ENCODE results near the gene FUT6.
A peak's percentile ranks its signal among the peaks of the same experiment; 100 is the strongest.
"Not testable (repeated sequence)": the region's sequence is repeated elsewhere in the genome, so short reads cannot be mapped to it uniquely, and the experiment has no call there.

Gene FUT6

DNA sequence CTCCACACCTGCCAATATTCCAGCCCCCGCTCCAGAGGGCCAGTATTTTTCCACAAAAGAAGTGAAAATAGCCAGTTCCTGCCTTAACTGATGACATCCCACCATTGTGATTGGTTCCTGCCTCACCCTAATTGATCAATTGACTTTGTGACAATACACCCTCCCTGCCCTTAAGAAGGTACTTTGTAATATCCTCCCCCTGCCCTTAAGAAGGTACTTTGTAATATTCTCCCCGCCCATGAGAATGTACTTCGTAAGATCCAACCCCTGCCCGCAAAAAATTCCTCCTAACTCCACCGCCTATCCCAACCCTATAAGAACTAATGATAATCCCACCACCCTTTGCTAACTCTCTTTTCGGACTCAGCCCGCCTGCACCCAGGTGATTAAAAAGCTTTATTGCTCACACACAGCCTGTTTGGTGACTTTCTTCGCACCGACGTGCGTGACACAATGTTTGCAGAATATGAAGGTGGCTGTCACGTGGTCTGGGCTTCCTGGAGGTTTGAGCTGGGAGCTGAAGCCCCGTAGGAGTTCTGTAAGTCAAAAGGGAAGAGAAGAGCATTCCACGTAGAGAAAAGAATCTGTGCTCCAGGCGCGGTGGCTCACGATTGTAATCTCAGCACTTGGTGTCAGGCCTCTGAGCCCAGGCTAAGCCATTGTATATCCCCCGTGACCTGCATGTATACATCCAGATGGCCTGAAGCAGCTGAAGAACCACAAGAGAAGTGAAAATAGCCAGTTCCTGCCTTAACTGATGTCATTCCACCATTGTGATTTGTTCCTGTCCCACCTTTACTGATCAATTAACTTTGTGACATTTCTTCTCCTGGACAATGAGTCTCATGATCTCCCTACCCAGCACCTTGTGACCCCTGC is 17.9 kb upstream of the FUT6 start:
- no peak for DNase-seq

DNA sequence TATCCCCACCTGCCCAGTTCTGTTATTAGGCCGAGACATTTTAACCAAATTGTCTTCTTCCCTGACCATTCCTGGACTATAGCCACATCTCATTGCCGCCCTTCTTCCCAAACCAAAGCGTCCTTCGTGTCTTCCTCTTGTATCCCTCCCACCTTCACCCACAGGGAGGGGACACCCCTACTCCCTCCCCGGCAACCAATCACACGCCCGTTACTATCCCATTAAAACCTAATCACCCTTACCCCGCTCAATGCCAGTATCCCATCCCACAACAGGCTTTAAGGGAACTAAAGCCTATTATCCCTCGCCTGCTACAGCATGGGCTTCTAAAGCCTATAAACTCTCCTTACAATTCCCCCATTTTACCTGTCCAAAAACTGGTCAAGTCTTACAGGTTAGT is 15.6 kb upstream of the FUT6 start:
- not testable (repeated sequence) for DNase-seq

DNA sequence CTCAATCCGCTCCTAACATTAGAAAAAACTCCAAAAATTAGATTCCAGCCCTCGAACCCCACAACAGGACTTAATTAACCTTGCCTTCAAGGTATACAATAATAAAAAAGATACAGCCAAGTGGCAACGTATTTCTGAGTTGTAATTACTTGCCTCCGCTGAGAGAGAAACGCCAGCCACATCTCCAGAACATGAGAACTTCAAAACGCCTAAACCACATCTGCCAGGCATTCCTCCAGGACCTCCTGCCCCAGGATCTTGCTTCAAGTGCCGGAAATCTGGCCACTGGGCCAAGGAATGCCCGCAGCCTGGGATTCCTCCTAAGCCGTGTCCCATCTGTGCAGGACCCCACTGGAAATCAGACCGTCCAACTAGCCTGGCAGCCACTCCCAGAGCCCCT is 14.6 kb upstream of the FUT6 start:
- DNase-seq = not testable (repeated sequence)

DNA sequence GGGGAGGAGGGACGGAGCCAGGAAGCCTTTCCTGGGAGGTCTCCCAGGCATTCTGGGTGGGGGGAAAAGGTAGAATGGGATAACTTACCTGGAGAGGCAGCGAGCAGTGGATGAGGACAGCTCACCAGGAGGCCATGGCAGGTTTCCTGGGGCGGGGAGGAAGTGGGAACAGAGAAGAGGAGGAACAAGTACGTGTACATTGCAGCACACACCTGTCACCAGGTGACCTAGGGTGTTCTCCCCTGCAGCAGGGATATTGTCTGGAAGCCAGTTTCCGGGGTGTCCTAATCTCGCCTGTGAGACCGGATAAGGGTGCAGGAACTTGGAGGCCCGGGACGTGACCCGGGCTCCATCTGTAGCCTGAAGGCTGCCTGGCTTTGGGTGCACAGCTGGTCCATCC is 11.8 kb upstream of the FUT6 start, which contains the start of gene FUT3:
TSS of gene FUT3 (minus strand) at position 148 of the 400 bp plus-strand sequence.
- no peak for DNase-seq

DNA sequence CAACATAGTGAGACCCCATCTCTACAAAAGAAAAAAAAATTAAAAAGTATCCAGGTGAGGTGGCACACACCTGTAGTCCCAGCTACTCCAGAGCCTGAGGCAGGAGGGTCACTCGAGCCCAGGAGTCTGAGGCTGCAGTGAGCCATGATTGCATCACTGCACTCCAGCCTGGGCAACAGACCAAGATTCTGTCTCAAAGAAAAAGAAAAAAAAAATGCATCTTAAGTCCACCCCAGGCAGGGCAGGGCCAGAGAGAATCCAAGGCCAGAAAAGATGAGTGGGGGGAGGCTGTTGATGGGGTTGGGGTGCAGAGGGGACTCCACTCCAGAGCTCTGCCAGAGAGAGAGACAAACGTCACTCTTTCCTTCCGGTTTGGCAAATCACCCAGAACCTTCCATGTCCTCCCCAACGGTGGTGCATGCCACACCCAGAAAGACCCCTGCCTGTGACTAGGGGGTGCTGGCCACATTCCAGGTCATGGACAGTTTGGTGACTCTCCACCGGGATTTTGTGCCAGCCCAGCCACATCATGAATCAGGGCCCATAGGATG is 11.3 kb upstream of the FUT6 start:
- no peak for DNase-seq

DNA sequence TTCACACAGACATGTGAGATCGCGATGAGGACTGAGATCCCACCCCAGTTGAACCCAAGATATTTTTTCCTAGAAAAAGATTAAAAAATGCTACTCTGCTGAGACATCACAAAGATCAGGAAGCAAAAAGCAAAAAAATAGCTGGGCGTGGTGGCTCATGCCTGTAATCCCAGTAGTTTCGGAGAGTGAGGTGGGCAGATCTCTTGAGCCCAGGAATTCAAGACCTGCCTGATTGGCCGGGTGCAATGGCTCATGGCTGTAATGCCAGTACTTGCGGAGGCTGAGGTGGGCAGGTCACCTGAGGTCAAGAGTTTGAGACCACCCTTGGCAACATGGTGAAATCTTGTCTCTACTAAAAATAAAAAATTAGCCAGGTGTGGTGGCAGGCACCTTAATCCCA is 10.7 kb upstream of the FUT6 start:
- DNase-seq = no peak

DNA sequence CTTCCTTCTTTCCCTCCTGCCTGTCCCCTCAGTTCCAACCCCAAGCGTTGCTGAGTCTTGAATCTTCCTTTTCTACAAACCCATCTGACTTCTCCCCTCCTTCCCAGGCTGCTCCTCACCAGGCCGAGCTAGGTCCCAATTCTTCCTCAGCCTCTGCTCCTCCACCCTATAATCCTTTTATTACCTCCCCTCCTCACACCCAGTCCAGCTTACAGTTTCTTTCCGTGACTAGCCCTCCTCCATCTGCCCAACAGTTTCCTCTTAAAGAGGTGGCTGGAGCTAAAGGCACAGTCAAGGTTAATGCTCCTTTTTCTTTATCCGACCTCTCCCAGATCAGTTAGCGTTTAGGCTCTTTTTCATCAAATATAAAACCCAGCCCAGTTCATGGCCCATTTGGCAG is 9.1 kb upstream of the FUT6 start:
- DNase-seq = not testable (repeated sequence)

DNA sequence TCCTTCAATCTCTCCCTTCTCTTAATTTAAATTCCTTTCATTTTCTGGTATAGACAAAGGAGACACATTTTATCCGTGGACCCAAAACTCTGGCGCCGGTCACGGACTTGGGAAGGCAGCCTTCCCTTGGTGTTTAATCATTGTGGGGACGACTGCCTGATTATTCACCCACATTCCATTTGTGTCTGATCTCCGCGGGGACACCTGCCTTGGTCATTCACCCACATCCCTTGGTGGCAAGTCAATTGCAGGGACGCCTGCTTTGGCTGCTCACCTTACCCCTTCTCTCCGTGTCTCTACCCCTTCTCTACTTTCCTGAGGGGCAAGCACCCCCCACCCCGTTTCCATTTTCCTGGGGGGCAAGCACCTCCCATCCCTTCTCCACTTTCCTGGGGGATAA is 8.3 kb upstream of the FUT6 start:
- DNase-seq = not testable (repeated sequence)

DNA sequence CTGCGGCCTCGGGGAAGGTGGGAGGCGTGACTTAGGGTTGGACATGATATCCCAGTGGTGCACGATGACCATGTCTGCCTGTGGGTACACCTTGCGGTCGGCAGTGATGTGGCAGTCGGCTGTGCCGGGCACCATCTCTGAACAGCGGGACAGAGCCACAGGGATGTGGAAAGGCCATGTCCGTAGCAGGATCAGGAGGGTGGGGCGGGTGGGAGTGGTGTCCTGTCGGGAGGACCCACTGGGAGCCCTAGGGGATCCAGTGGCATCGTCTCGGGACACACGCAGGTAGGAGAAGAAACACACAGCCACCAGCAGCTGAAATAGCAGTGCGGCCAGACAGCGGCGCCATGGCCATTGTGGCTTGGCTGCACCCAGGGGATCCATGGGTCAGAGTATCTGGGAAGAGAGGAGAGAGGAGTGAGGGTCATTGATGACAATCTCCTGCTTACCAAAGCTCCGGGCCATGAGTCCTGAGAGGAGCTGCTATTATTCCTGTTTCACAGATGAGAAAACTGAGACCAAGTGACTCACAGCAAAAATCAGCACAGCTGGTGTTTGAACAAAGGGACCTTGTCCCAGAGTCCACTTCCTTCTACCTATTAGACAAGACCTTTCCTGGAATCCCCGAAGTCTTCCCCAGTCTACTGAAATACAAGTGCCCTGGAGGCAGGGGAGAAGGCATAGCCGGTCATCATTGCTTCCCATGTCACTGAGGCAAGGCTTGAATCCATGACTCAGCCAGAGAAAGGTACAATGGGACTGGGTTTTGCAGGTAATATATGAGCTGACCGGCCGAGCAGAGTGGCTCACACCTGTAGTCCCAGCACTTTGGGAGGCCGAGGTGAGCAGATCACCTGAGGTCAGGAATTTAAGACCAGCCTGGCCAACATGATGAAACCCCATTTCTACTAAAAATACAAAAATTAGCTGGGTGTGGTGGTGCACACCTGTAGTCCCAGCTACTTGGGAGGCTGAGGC is 5.2 kb upstream of the FUT6 start:
- no peak for DNase-seq

DNA sequence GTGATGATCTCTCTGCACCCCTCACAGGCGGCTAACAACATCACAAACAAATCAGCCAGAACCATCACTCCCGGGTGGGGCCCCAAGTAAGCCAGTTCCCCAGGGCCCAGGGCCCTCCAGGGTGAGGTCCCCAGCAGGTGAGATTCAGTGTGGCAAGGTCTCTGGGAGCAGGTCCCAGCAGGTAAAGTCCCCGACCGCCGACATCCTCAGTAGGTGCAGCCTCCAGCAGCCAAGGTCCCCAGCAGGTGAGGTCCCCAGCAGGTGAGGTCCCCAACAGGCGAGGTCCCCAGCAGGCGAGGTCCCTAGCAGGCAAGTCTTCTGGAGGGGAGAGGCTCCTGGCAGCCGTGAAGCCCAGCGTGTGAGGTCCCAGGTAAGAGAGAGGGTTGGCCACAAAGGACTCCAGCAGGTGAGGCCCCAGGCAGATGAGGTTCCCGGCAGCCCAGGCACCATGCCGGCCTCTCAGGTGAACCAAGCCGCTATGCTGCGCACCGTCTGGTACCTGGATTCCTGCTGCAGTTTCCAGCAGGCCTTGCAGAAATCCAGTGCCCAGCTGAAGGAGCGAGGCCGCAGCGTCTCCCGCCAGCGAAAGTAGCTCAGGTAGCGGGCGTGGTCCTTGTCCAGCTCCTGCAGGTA is 3.9 kb upstream of the FUT6 start:
- DNase-seq = no peak

DNA sequence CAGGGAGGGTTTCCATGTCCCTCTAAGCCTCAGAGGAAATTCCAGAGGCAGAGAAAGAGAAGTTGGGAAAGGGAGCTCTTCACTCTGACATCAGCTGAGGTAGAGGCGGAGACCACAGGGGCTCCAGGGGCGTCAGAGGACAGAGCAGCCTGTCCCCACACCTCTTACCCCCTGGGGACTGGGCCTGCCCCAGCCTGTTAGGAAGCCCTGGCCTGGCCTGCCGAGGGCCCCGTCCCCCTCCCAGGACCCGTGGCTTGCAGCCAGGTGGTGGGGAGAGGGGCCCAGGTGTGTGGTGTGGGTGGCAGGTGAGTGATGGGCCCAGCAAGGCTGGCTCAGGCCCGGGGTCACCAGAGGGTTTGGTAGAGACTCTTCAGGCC is 2.2 kb upstream of the FUT6 start:
- not testable (repeated sequence) for DNase-seq

DNA sequence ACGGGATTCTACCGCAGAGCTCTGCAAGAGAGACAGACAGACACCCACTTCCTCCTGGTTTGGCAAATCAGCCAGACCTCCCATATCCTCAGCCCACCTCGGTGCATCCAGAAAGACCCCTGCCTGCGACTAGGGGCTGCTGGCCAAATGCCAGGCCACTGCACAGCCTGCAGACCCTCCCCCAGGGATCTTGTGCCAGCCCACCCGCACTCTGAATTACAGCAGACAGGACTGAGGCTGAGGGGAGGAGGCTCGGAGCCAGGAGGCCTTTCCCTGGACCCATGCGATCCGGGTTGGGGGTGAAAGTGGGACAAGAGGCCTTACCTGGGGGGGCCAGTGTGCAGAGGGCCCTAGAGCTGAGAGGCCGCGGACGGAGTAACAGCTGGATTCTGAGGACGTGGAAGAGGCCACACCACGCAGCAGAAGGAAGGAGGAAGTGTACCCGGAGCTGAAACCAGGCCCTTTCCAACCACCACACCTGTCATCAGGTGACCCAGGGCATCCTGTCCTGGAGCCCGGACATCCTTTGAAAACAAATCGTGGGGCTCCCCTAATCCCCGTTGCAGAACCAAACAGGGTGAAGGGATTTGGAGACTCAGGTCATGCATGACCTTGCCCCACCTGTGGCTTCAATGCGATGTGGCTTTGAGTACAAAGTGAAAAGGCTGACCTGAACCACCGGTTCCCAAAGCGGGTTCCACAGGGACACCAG is 993 bp downstream of the FUT6 start:
- DNase-seq = no peak

DNA sequence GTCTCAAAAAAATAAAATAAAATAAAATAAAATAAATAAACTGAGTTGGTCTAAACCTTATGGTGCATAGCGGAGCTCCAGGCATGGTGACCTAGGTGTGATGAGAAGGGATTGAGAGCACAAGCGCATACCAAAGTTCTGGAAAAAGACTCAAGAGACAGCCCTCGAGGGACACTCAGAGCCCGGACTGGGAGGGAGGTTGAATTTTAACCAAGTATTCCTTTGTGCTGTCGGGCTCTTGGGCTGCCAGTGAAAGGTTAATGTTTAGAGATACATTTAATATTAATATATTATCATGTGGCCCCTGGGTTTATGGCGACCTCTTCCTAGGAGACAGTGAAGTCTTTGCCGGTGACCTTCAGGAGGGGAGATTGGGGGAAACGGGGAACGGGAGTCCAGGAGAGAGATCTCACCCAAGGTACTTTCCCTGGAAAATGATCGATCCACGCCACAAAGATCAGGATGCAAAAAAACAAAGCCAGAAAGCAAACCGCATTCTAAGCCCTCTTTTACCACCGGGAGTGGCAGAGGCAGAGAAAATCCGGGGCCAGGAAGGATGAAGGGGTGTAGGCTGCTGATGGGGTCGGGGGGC is 1.6 kb downstream of the FUT6 start:
- DNase-seq = no peak

DNA sequence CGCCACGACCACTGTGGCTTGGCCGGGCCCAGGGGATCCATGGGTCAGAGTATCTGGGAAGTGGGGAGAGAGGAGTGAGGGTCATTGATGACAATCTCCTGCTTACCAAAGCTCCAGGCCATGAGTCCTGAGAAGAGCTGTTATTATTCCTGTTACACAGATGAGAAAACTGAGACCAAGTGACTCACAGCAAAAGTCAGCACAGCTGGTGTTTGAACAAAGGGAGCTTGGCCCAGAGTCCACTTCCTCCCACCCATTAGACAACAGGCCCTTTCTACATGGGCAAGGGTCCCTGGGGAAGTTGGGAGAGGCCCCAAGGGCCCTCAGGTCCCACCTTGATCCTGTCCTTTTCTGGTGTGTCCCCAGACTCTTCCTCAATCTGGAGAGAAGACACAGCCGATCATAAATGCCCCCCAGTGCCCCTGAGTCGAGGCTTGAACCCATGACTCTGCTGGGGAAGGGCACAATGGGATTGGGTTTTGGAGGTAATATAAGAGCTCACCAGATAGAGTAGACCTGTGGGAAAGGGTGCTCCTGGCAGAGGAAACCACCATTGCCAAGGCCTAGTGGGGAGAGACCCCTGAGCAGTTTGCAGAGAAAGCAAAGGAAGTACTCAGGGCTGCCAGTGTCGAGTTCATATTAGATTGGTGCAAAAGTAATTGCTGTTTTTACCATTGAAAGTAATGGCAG is 6.8 kb downstream of the FUT6 start:
- DNase-seq = no peak

DNA sequence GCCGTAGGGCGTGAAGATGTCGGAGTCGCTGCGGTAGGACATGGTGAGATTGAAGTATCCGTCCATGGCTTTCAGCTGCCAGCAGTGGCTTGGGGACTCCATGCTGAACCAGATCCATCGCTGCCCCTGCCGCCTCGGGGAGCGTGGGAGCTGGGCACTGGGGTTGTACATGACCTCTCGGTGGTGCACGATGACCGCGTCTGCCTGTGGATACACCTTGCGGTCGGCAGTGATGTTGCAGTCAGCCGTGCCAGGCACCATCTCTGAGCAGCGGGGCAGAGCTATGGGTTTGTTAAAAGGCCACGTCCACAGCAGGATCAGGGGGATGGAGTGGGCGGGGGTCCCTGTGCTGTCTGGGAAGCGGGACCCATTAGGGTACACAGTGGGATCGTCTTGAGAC is 7.4 kb downstream of the FUT6 start:
- DNase-seq = no peak

DNA sequence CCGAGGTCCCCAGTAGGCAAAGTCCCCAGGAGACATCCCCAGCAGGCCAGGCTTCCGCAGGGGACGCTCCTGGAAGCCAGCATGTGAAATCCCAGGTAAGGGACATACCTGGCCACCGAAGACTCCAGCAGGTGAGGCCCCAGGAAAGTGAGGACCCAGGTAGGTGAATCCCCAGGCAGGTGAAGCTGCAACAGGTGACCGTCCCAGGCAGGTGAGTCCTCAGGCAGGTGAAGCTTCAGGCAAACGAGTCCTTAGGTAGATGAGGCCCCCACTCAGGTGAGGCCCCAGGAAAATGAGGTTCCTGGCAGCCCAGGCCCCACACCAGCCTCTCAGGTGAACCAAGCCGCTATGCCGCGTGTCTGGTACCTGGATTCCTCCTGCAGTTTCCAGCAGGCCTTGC is 8.3 kb downstream of the FUT6 start:
- no peak for DNase-seq

DNA sequence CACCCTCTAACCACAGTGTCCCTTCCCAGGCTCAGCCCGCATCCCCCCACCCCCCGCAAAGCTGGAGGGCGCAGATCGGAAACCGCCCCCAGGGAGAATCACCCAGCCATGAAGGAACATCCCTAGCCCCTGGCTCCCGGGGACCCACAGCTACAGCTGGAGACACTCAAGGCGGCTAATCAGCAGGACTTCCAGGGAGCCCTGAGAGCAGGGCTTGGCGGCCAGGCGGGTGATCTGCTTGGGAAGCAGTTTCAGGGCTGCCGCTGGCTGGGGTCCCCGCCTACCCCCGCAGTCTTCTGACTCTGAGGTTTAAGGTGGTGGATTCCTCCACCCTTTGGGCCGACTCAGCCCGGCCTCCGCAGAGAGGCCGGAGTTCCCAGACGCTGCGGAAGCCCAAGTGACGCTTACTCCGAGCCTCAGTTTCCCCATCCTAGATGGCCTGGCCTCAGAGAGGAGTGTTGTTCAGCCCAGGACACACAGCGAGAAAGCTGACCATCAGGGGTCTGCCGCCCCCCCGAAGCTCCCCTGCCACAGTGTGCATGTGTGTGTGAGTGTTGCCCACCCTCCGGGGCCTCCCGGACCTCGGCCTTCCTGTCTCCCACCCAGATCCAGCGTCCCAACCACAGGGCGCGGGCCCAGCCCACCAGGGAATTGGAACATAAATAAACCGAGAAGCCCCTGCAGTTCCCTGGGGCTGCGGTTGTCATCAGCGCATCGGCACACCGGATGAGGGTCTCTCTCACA is 9.8 kb downstream of the FUT6 start:
- DNase-seq = no peak

DNA sequence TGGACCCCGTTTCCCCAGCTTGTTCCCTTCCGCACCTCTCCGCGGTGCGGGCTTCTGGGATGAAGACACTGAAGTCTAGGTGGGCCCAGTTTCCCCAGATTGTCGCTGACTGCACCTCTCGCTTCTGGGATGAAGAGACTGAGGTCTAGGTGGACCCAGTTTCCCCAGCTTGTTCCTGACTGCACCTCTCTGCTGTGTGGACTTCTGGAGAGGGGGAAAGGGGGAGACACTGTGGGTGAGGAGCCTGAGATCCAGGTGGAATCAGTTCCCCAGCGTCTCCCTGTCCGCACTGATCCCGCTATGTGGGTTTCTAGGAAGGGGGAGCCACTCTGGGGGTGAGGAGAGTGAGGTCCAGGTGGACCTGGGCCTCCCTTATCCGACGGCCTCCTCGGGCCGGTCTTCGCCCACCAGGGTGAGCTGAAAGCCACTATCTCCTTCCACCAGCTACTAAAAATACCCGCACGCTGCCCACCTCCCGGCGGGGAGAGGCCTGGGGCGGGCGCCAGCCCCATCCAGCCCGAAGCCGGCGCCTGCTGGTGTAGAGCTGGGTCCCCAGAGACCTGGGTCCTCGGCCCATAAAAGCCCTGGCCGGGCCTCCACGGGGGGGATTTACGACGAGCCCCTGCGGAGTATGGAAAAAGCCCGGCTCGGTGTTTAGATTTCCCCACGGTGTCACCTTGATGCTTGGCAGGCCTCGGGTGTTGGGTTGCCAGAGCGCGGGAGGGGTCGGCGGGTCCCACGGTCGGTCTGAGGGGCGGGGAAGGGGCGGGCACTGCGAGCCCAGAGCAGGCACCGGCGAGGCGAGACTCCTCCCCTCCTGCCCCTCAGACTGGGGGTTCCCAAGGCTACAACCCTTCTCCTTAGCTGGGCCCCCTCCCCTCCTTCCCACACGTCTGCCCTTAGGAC is 10.6 kb downstream of the FUT6 start:
- no peak for DNase-seq

DNA sequence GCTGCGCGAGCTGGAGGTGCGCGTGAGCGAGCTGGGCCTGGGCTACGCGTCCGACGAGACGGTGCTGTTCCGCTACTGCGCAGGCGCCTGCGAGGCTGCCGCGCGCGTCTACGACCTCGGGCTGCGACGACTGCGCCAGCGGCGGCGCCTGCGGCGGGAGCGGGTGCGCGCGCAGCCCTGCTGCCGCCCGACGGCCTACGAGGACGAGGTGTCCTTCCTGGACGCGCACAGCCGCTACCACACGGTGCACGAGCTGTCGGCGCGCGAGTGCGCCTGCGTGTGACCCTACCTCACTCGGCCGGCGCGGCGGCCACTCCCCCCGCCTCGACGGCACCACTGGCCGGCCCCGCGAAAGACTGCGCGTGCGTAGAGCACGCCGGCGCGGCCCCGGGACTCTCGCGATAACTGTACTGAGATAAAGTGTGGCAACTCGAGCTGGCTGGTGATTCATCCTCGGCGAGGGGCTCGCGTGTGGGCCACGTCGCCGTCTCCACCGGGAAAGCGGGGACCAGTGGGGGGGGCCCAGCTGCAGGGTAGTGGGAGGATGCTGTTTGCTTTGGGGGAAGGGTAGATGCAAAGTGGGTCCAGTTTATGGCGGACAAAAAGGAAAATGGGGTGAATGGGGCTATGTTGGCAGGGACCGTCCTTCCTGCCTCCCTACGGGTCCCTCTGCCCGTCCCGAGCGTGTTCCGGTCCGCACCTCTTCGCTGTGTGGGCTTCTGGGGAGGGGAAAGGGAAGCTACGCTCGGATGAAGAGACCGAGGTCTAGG is 11.4 kb downstream of the FUT6 start:
- peak; percentile 97 for DNase-seq
